CD4-positive, alpha-beta T cell treated with Interleukin-6 at 100 ng/mL for 8 hours (primary cell): Measurements from ENCODE around the gene DLX4.
A peak's percentile ranks its signal among the peaks of the same experiment; 100 is the strongest.

ENCODE experiments used
- DNase-seq: peaks from one replicate; pipeline ENCODE4 v3.0.0-alpha.2; 2020; ENCODE audit warnings: mixed read lengths, low spot score

DLX4 gene

GRCh38 chr17:49946964-49947584 is 21.9 kb upstream of the DLX4 start:
- DNase-seq, result no peak

GRCh38 chr17:49949634-49950033 is 19.4 kb upstream of the DLX4 start:
- no peak for DNase-seq

- no peak for DNase-seq
These were observed 17.5 kb upstream of the DLX4 start for GRCh38 chr17:49951362-49952082.

- DNase-seq, result peak; percentile 72
These were observed 16.6 kb upstream of the DLX4 start for GRCh38 chr17:49952209-49952911.

GRCh38 chr17:49952912-49953497 is 16.0 kb upstream of the DLX4 start:
- DNase-seq, result no peak

- DNase-seq, result no peak
These were observed 13.8 kb upstream of the DLX4 start for GRCh38 chr17:49955157-49955556.

GRCh38 chr17:49956780-49957179 is 12.2 kb upstream of the DLX4 start:
- no peak for DNase-seq

- DNase-seq, result no peak
These were observed 11.6 kb upstream of the DLX4 start for GRCh38 chr17:49957350-49957749.

- DNase-seq, result no peak
These were observed 10.3 kb upstream of the DLX4 start for GRCh38 chr17:49958723-49959122.

- DNase-seq, result no peak
These were observed 9.6 kb upstream of the DLX4 start for GRCh38 chr17:49959183-49959935.

GRCh38 chr17:49962599-49963308 is 6.2 kb upstream of the DLX4 start:
- no peak for DNase-seq

- no peak for DNase-seq
These were observed 5.7 kb upstream of the DLX4 start for GRCh38 chr17:49963309-49963625.

GRCh38 chr17:49963626-49964302 is 5.2 kb upstream of the DLX4 start:
- no peak for DNase-seq

GRCh38 chr17:49964303-49964768 is 4.7 kb upstream of the DLX4 start:
- no peak for DNase-seq

GRCh38 chr17:49964769-49965523 is 4.0 kb upstream of the DLX4 start:
- DNase-seq, result no peak

GRCh38 chr17:49965524-49965909 is 3.5 kb upstream of the DLX4 start:
- no peak for DNase-seq

- no peak for DNase-seq
These were observed 2.2 kb upstream of the DLX4 start for GRCh38 chr17:49966767-49967166.

- DNase-seq, result no peak
These were observed 1.8 kb upstream of the DLX4 start for GRCh38 chr17:49967205-49967604.

GRCh38 chr17:49967621-49968404 is 1.2 kb upstream of the DLX4 start:
- no peak for DNase-seq
